ENCODE results near the gene BEST4. TPM values are rescaled to one million over a fixed set of nuclear protein-coding genes. Genes with fewer than 3 reads are reported as not detected.

The BEST4 gene
- total and polyA plus RNA-seq, 2 donors (not counting 1 experiment from before 2014, with no cell fraction given) = 0.30 to 1.3 TPM

GRCh38 chr1:44822981-44823451 is 35.0 kb upstream of the BEST4 start:
- Histone ChIP-seq H3K4me1 (ENCODE audit: control insufficient read depth in 2 of 2, insufficient read depth in 2 of 2, low read length in 2 of 2) (peaks cover 13 to 20% of the 10 kb centered on the region in 2 donors), H3K9me3 (ENCODE audit: control extremely low read depth in 1 of 3, control insufficient read depth in 2 of 3, insufficient read depth in 1 of 3, low read length in 2 of 3) (peaks cover 0 to 4% (median 0%) of the 10 kb centered on the region in 3 donors), H3K36me3 (replicated peaks in 1 of 2; ENCODE audit: control extremely low read depth in 1 of 2, control insufficient read depth in 1 of 2, extremely low read depth in 1 of 2, insufficient read depth in 2 of 2, low read length in 1 of 2) (no peaks in the 10 kb centered on the region), H3K79me2 (ENCODE audit: control insufficient read depth, insufficient read depth, low read length) (no peaks in the 10 kb centered on the region), H3K9ac (ENCODE audit: low read length) (no peak overlapping the region), H4K20me1 (ENCODE audit: control insufficient read depth, insufficient read depth, low read length, poor library complexity, severe bottlenecking) (no peaks in the 10 kb centered on the region), H3K4me3 (ENCODE audit: control extremely low read depth in 1 of 5, extremely low read depth in 1 of 5, insufficient read depth in 1 of 5, low read depth in 2 of 5, low read length in 4 of 5) (no peak overlapping the region), H2AFZ (ENCODE audit: insufficient read depth, low read depth, low read length, poor library complexity, severe bottlenecking) (no peak overlapping the region), H3K27me3 (replicated peaks in 1 of 4; ENCODE audit: control extremely low read depth in 1 of 4, control insufficient read depth in 3 of 4, insufficient read depth in 4 of 4, low read length in 3 of 4) (no peaks in the 10 kb centered on the region), H3K27ac (ENCODE audit: low read length in 2 of 2) (no peak overlapping the region), H3K4me2 (replicated peaks; ENCODE audit: low read depth, low read length, poor library complexity, severe bottlenecking) (no peak overlapping the region)
- Mint-ChIP-seq H3K27ac (peak overlapping the region; percentile 26), H3K27me3 (no peaks in the 10 kb centered on the region), H3K4me3 (no peak overlapping the region), H3K9me3 (ENCODE audit: insufficient read depth) (no peaks in the 10 kb centered on the region), H3K4me1 (peaks cover 25% of the 10 kb centered on the region)
- ChIA-PET CTCF (interaction anchor here (0.6 to 6.7 kb wide), 4 partner anchors 13 to 550 kb away, joined by 3 to 70 read pairs (median 3); partner anchors contain the start of gene PLK3), POLR2A (interaction anchor here (0.8 to 1.6 kb wide), 3 partner anchors 8 to 36 kb away, joined by 3 to 5 read pairs (median 3); no protein-coding TSS in a partner anchor)
- DNase-seq (no peak), ATAC-seq (ENCODE audit: low read depth) (no peak)
- WGBS (ENCODE audit: insufficient coverage) = 97% methylated on average over 14 of the region's 15 CpGs
- intact Hi-C loops (cut with micrococcal nuclease) = no loop called here
- no peak for TF ChIP-seq CTCF (IDR thresholded peaks at IDR 0.05)
- no peak for TF ChIP-seq EZH2 (IDR thresholded peaks at IDR 0.05; ENCODE audit: borderline replicate concordance, insufficient read depth, low read depth, low read length, poor library complexity, severe bottlenecking)

- DNase-seq (no peak), ATAC-seq (ENCODE audit: low read depth) (no peak)
- Histone ChIP-seq H3K27me3 (replicated peaks in 1 of 4; ENCODE audit: control extremely low read depth in 1 of 4, control insufficient read depth in 3 of 4, insufficient read depth in 4 of 4, low read length in 3 of 4) (no peaks in the 10 kb centered on the region), H3K79me2 (ENCODE audit: control insufficient read depth, insufficient read depth, low read length) (no peaks in the 10 kb centered on the region), H3K27ac (ENCODE audit: low read length in 2 of 2) (no peak overlapping the region), H2AFZ (ENCODE audit: insufficient read depth, low read depth, low read length, poor library complexity, severe bottlenecking) (no peak overlapping the region), H3K9ac (ENCODE audit: low read length) (no peak overlapping the region), H3K4me3 (ENCODE audit: control extremely low read depth in 1 of 5, extremely low read depth in 1 of 5, insufficient read depth in 1 of 5, low read depth in 2 of 5, low read length in 4 of 5) (no peak overlapping the region), H3K4me2 (replicated peaks; ENCODE audit: low read depth, low read length, poor library complexity, severe bottlenecking) (no peak overlapping the region), H3K4me1 (ENCODE audit: control insufficient read depth in 2 of 2, insufficient read depth in 2 of 2, low read length in 2 of 2) (peaks cover 13 to 20% of the 10 kb centered on the region in 2 donors), H3K36me3 (replicated peaks in 1 of 2; ENCODE audit: control extremely low read depth in 1 of 2, control insufficient read depth in 1 of 2, extremely low read depth in 1 of 2, insufficient read depth in 2 of 2, low read length in 1 of 2) (no peaks in the 10 kb centered on the region), H3K9me3 (ENCODE audit: control extremely low read depth in 1 of 3, control insufficient read depth in 2 of 3, insufficient read depth in 1 of 3, low read length in 2 of 3) (peaks cover 0 to 4% (median 0%) of the 10 kb centered on the region in 3 donors), H4K20me1 (ENCODE audit: control insufficient read depth, insufficient read depth, low read length, poor library complexity, severe bottlenecking) (no peaks in the 10 kb centered on the region)
- POLR2A ChIA-PET = interaction anchor here (0.5 to 1.6 kb wide), 5 partner anchors 9 to 79 kb away, joined by 3 to 5 read pairs (median 3); no protein-coding TSS in a partner anchor
- Mint-ChIP-seq H3K4me1 (peaks cover 29% of the 10 kb centered on the region), H3K27me3 (no peaks in the 10 kb centered on the region), H3K9me3 (ENCODE audit: insufficient read depth) (no peaks in the 10 kb centered on the region), H3K4me3 (no peak overlapping the region), H3K27ac (no peak overlapping the region)
- CTCF ChIA-PET = interaction anchor here (0.6 to 6.7 kb wide), 7 partner anchors 11 to 110 kb away, joined by 3 to 70 read pairs (median 5); partner anchors contain the start of genes PLK3, PTCH2 and RNU5D-1
- 100% methylated on average over 5 of the region's 6 CpGs for WGBS (ENCODE audit: insufficient coverage)
- intact Hi-C loops (cut with micrococcal nuclease) = no loop called here
- TF ChIP-seq EZH2 (IDR thresholded peaks at IDR 0.05; ENCODE audit: borderline replicate concordance, insufficient read depth, low read depth, low read length, poor library complexity, severe bottlenecking) (no peak), CTCF (IDR thresholded peaks at IDR 0.05) (no peak)
These were observed 34.2 kb upstream of the BEST4 start for GRCh38 chr1:44822131-44822701.
